GF-D8 (cell line): ENCODE measurements around the gene IFNGR1.
"Not testable (repeated sequence)": the region's sequence is repeated elsewhere in the genome, so short reads cannot be mapped to it uniquely, and the experiment has no call there.

ENCODE experiments used
- DNase-seq: peaks from one replicate; lab custom pipeline; 2025; lab: John Stamatoyannopoulos, UW

IFNGR1 gene

DNA sequence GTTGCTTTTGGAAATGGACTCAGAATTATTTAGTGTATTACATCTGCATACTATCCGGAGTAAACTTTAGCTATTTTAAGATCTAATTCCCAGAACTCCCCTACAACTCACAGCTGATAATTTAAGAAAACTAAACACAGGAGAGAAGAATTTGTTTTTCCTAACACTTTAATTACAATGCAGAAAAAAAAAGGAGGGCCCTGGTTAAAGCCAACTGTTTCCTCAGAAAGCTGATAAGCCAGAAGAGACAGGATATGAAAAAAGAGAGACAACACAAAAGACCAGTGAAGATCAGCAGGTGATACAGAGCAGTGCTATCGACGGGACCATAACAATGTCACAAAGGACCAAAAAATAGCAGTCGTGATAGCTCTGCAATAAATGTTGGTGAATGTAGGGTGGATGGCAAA is 5.8 kb downstream of the IFNGR1 start:
- no peak for DNase-seq

- DNase-seq = no peak
These were observed 7.3 kb downstream of the IFNGR1 start for GRCh38 chr6:137211910-137212309.

DNA sequence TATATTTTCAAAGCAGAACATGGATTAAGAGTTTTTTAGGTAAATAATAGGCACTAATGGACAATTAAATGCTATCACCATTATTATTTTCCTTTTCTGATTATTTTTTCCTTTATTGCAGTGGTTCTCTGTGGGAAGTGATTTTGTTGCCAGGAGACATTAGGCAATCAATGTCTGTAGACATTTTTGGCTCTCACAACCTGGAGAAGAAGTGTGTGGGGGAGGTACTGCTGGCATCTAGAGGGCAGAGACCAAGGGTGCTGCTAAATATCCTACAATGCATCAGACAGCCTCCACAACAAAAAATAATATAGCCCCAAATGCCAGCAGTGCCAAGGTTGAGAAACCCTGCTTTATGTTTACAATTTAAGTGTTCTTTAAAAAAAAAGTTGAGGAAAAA is 8.3 kb downstream of the IFNGR1 start:
- DNase-seq = no peak

DNA sequence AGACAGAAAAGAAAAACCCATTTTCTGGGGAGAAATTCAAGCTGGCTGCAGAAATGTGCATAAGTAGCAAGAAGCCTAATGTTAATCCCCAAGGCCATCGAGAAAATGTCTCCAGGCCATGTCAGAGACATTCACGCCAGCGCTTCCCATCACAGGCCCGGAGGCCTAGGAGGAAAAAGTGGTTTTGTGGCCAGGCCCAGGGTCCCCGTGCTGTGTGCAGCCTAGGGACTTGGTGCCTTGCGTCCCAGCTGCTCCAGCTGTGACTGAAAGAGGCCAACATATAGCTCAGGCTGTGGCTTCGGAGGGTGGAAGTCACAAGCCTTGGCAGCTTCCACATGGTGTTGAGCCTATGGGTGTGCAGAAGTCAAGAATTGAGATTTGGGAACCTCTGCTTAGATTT is 10.9 kb downstream of the IFNGR1 start:
- DNase-seq = no peak

GRCh38 chr6:137207457-137207856 is 11.7 kb downstream of the IFNGR1 start:
- not testable (repeated sequence) for DNase-seq

DNA sequence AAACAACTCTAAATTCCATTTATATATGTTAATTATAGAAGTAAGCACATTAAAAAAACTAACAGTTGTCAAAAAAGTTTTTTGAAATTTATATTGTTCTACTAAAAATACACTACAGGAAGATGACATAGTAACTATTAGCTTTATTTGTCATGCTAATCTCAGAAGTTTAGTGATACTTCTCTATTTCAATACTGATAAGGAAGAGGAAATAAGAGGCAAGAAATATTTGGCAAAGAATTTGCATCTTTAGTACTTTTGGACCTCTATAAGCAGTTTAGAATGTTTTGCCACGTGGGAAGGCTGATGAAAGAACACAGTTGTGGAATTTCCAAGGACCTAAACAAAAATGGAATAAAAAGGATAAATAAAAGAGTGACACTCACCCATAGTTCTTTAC is 12.6 kb downstream of the IFNGR1 start:
- DNase-seq = no peak

- no peak for DNase-seq
These were observed 15.9 kb downstream of the IFNGR1 start for GRCh38 chr6:137203256-137203655.

- no peak for DNase-seq
These were observed 17.1 kb downstream of the IFNGR1 start for GRCh38 chr6:137202078-137202477.

DNA sequence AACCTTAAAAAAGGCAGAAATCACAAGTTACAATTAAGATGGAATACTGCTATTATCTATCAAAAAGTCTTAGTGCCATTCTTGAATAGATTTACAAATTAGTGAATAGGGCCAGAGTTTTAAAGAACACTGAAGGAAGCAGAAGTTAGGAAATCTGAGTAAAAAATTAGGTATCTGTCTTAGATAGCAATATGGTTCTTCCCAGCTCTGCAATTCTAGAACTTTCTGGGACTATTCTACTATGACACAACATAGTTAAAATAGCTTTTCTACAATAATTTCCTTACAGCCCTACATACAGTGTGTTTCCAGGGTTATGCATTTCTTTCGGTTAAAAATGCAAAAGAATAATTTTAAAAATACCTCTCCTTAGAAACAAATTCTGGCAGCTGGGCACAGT is 18.2 kb downstream of the IFNGR1 start:
- no peak for DNase-seq

- no peak for DNase-seq
These were observed 18.9 kb downstream of the IFNGR1 start for GRCh38 chr6:137200288-137200687.

DNA sequence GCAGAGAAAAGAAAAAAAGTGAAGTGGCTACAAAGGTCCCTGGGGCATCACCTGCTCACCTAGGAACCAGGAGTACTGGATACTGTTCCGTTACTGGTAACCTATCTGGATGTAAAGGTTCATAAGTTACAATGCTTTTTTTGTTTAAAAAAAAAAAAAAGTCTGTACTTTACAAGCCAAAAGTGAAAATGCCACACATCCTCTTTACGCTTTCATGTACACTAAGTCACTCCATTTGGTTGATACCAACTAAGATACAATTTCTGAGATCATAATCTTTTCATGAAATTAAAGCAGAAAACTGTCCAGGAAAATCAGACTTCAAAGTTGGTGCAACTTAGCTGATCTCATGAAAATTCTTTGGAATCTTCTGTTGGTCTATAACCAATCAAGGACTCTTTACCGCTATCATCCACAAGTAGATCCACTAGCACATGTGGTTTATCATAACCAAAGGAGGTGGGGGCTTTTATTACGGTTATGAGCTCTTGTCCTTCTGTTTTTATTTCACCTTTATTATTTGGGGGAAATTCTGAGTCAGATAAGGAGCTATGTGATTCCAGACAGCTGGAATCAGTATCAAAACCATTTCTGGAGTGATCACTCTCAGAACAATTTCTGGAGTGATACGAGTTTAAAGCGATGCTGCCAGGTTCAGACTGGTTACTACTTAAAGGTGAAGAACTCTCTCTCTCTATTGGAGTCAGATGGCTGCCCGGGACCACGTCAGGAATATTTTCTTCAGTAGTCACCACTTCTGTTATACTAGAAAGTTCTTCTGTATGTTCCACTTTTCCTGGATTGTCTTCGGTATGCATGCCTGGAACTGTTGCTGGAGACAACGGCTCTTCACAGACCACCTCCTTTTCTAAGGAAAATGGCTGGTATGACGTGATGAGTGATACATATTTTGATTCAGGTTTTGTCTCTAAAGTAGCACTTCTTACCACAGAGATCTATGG is 21.2 kb downstream of the IFNGR1 start:
- DNase-seq = no peak

- no peak for DNase-seq
These were observed 25.7 kb downstream of the IFNGR1 start for GRCh38 chr6:137193256-137194070.

DNA sequence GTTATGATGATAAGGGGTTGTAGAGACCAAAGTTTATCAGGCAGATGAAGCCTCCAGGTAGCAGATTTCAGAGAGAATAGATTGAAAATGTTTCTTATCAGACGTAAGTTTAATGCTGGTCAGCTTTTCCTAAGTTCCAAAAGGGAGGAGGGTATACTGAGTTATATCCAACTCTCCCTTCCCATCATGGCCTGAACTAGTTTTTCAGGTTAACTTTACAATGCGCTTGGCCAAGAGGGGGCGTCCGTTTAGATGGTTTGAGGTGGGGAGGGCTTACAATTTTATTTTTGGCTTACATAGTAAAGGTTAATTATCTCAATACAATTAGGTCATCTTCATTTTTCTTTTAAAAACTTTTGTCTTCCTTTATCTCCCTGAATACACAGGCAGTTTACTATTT is 26.4 kb downstream of the IFNGR1 start:
- no peak for DNase-seq

DNA sequence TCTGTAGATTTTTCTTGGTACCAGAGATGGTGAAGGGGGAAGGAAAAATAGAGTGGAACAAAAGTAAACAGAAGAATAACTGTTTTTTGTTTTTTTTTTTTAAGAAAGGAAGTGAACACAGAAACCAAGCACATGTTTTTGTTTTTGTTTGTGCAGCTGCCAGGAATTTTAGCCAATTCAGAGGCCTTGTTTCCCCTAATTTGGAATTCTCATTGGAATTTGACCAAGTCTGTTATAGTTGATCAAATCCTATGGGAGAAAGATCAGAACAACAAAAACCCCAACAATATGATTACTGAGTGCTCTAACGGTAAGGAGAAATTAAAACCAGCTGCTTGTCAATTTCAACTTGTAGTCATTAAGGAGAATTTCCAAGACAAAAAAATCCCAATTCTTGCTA is 27.5 kb downstream of the IFNGR1 start:
- no peak for DNase-seq

DNA sequence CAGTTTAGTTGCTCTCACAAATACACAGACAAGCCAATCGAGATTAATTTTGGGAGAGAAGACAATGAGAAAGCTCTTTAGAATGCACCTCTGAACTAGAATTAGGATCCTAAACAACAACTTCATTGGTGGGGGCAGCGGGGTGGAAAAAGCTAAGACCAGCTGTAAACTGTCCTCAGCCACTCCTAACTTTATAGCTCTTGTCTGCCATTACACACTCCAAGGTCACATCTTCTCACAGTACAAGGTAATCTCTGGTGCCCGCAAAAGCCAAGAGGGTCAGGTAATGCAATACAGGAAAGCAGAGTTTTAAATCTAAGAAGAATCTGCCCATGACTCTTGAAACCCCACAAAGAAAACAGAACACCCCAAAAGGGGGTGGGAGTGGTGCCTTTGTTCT is 27.9 kb downstream of the IFNGR1 start:
- no peak for DNase-seq

- no peak for DNase-seq
These were observed 28.5 kb downstream of the IFNGR1 start for GRCh38 chr6:137190583-137191094.

DNA sequence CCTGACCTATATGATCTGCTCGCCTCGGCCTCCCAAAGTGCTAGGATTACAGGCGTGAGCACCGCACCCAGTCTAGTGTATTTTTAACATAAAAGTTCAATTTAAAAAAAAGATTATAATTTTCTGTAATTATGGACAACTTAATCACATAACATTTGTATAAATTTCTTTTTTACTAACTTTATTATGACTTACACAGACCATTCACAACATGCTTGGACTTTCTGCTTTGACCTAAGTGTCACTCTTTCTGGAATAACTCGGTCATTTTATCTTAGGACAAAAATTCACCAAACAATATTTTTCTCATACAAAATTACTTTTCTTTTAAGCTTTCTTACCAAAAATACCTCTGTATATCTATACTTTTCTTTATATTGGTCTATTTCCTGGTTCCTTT is 30.3 kb downstream of the IFNGR1 start:
- no peak for DNase-seq

DNA sequence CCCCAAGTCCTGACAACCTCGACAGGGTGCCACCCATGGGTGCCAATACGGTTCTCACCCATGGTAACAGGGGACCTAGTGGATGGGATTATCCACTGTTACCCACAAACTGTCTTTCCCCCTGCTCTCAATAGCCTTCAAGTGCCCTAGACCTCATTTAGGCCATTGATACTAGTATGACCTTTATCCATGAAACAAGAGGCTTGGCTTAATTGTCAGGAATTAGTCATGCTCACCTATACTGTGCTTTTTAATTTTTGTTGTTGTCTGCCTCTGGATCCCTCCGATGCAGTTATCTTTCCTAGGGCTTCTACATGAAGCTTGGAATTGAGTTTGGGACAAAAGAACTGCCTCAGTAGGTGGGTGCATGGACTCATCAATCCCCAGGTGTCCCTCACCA is 33.9 kb downstream of the IFNGR1 start:
- DNase-seq = no peak

DNA sequence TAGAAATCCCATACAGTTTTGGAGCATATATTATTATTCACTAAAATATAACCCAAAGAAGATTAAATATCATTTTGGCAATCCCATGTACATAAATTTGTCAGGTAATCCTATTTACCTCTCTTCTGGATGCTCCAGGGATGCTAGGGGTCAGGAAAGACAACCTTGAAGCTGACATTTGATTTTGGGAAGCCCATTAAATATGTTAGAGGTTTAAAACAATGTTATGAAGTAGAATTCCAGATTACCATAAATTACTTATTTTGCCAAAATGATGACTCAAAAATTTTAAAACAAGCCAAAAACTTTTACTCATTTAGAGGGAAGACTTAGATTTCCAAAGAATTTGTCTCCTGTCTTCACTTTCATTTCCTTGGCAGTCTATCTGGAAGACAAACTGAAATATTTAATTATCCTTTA is 36.5 kb downstream of the IFNGR1 start:
- no peak for DNase-seq

DNA sequence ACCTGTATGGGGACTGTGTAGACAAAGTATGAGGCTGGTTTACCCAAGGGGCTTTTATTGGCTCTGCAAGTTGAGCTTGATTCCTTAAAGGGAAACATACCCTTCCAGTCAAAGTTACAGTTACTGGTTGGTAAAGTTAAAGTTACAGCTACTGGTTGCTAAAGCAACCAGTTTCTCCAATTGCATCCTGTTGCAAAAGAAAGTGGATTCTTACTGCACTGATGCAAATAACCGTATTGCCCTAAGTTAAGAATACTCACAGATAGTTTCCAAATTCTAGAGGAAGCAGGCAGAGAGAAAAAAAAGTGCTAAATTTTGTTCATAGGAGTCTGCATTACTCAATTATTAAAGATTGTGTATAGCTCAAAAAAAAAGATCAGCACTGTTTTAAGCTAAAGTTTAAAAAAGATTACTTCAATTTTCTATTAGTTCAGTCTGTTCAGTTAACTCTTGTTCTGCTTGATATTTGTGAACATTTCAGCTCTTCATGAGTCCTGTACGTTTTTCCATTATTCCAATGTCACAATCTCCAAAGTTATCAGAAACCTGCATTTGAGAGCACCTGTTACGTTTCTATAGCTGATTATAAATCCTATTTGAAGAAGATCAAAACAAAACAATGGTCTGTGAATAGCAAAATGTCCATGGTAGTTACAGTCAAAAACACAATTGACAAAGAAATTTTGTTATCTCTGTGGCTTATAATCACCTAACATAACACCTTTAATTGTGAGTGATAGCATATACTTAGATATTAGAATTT is 37.1 kb downstream of the IFNGR1 start:
- no peak for DNase-seq

GRCh38 chr6:137177611-137178010 is 41.6 kb downstream of the IFNGR1 start:
- no peak for DNase-seq

GRCh38 chr6:137176729-137177128 is 42.5 kb downstream of the IFNGR1 start:
- DNase-seq = no peak
